Body of pancreas (tissue), 4 donors: Measurements from ENCODE around the gene EDIL3.

Experiments
- CTCF ChIP-seq, 7 experiments: fragments of 450-650 bp in 4 of 7; fragments of 200-600 bp in 3 of 7; sonication (generic) in 3 of 7; IDR thresholded peaks; one replicate each; pipeline ENCODE4 v1.5.1; 2016 to 2019; ENCODE audit warnings: antibody characterized with exemption in 7 of 7
- POLR2A ChIP-seq, 3 donors: fragments of 450-650 bp; IDR thresholded peaks; one replicate each; pipeline ENCODE4 v1.6.1; 2016; ENCODE audit warnings: antibody characterized with exemption in 3 of 3, mild to moderate bottlenecking in 2 of 3

- TF ChIP-seq CTCF (IDR thresholded peaks at IDR 0.05) = no peak
- no peak for TF ChIP-seq POLR2A (IDR thresholded peaks at IDR 0.05)
Measured at GRCh38 chr5:84032324-84032723, 352.4 kb downstream of the EDIL3 start.
